HCEC 1CT (cell line): ENCODE results near the gene SRGAP1.
"Not testable (repeated sequence)": the region's sequence is repeated elsewhere in the genome, so short reads cannot be mapped to it uniquely, and the experiment has no call there.

Experiments
- DNase-seq: peaks from one replicate; pipeline ENCODE4 v3.0.0-alpha.2; 2017

SRGAP1 gene

GRCh38 chr12:64018116-64018515 lies 173.6 kb downstream of the SRGAP1 start:
- DNase-seq: not testable (repeated sequence)

- DNase-seq: no peak
Observed at GRCh38 chr12:64018524-64018923, 174.0 kb downstream of the SRGAP1 start.

GRCh38 chr12:64019101-64019500 lies 174.6 kb downstream of the SRGAP1 start:
- no peak for DNase-seq

GRCh38 chr12:64019654-64020053 lies 175.2 kb downstream of the SRGAP1 start:
- no peak for DNase-seq

GRCh38 chr12:64025174-64025958 lies 180.9 kb downstream of the SRGAP1 start:
- DNase-seq: no peak

GRCh38 chr12:64027311-64027710 lies 182.8 kb downstream of the SRGAP1 start:
- no peak for DNase-seq

GRCh38 chr12:64028541-64028940 lies 184.0 kb downstream of the SRGAP1 start:
- DNase-seq: no peak

- peak; percentile 54 for DNase-seq
Observed at GRCh38 chr12:64029013-64029857, 184.7 kb downstream of the SRGAP1 start.

GRCh38 chr12:64030155-64030554 lies 185.7 kb downstream of the SRGAP1 start:
- DNase-seq: peak; percentile 63

- DNase-seq: not testable (repeated sequence)
Observed at GRCh38 chr12:64034056-64034455, 189.6 kb downstream of the SRGAP1 start.

GRCh38 chr12:64034901-64035576 lies 190.5 kb downstream of the SRGAP1 start:
- no peak for DNase-seq

GRCh38 chr12:64036414-64036813 lies 191.9 kb downstream of the SRGAP1 start:
- DNase-seq: no peak

- peak; percentile 22 for DNase-seq
Observed at GRCh38 chr12:64039281-64039871, 194.9 kb downstream of the SRGAP1 start.

- no peak for DNase-seq
Observed at GRCh38 chr12:64042911-64043310, 198.4 kb downstream of the SRGAP1 start.

- no peak for DNase-seq
Observed at GRCh38 chr12:64044191-64044590, 199.7 kb downstream of the SRGAP1 start.

GRCh38 chr12:64051057-64051456 lies 206.6 kb downstream of the SRGAP1 start:
- no peak for DNase-seq

GRCh38 chr12:64053117-64053516 lies 208.6 kb downstream of the SRGAP1 start:
- no peak for DNase-seq

- no peak for DNase-seq
Observed at GRCh38 chr12:64054079-64054520, 209.6 kb downstream of the SRGAP1 start.

GRCh38 chr12:64056741-64057140 lies 212.2 kb downstream of the SRGAP1 start:
- DNase-seq: no peak

- DNase-seq: no peak
Observed at GRCh38 chr12:64057706-64058105, 213.2 kb downstream of the SRGAP1 start.

GRCh38 chr12:64058541-64059265 lies 214.2 kb downstream of the SRGAP1 start:
- DNase-seq: no peak

GRCh38 chr12:64059685-64060084 lies 215.2 kb downstream of the SRGAP1 start:
- DNase-seq: peak; percentile 22
